NT2/D1 (cell line): ENCODE data around the gene GGT7.
"Not testable (repeated sequence)": the region's sequence is repeated elsewhere in the genome, so short reads cannot be mapped to it uniquely, and the experiment has no call there.

Experiments used
- DNase-seq: peaks from one replicate; pipeline ENCODE4 v3.0.0-alpha.2; 2011; ENCODE audit warnings: low read depth, low spot score
- H3K27me3 ChIP-seq: 2 replicates; pipeline ENCODE4 v1.6.0; 2011; ENCODE audit warnings: mild to moderate bottlenecking; ENCODE audit not compliant: insufficient read length, insufficient read depth
- H3K36me3 ChIP-seq: 2 replicates; pipeline ENCODE4 v1.6.1; 2011; ENCODE audit warnings: mild to moderate bottlenecking, low read length, mixed read lengths; ENCODE audit not compliant: insufficient read depth, insufficient read length
- H3K4me1 ChIP-seq: 2 replicates; pipeline ENCODE4 v1.5.1; 2011; ENCODE audit not compliant: insufficient read depth, insufficient read length
- H3K4me3 ChIP-seq: 2 replicates; pipeline ENCODE4 v1.5.1; 2011; ENCODE audit warnings: low read depth; ENCODE audit not compliant: insufficient read length
- H3K9ac ChIP-seq: 2 replicates; pipeline ENCODE4 v1.6.0; 2011; ENCODE audit warnings: low read depth; ENCODE audit not compliant: insufficient read length
- H3K9me3 ChIP-seq: 2 replicates; pipeline ENCODE4 v1.5.1; 2011; ENCODE audit warnings: mild to moderate bottlenecking, low read length; ENCODE audit not compliant: insufficient read depth
- SUZ12 ChIP-seq: IDR thresholded peaks from 2 replicates; pipeline ENCODE4 v1.6.1; 2011; ENCODE audit not compliant: insufficient read length, insufficient read depth; ENCODE audit errors: extremely low read depth
- YY1 ChIP-seq: IDR thresholded peaks from 2 replicates; pipeline ENCODE4 v1.6.1; 2011; ENCODE audit not compliant: insufficient read length, insufficient read depth
- ZNF274 ChIP-seq: IDR thresholded peaks from 2 replicates; pipeline ENCODE4 v1.6.1; 2011; ENCODE audit warnings: mild to moderate bottlenecking, low read depth, low read length

Gene GGT7

DNA sequence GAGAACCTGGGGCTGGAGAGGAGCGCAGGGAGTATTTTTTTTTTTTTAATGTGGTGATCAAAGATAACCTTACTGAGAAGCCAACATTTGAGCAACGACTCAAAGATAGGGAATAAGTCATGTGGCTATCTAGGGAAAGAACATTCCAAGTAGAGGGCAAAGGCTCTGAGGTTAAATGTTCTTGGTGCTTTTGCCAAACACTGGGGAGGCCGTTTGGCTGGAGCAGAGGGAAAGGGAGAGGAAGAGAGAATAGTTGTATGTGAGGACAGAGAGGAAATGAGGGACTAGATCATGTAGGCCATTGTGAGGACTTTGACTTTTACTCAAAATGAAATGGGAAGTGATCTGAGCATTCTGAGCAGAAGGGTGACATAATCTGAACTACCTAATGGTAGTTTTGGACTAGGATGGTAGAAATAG lies 31.6 kb upstream of the GGT7 start:
- Histone ChIP-seq H3K9ac (no peak overlapping the region), H3K36me3 (no peaks in the 10 kb centered on the region), H3K9me3 (no peaks in the 10 kb centered on the region), H3K4me1 (peaks cover 2% of the 10 kb centered on the region), H3K4me3 (no peak overlapping the region), H3K27me3 (no peaks in the 10 kb centered on the region)
- DNase-seq: no peak
- TF ChIP-seq ZNF274 (no peak), YY1 (no peak), SUZ12 (no peak)

DNA sequence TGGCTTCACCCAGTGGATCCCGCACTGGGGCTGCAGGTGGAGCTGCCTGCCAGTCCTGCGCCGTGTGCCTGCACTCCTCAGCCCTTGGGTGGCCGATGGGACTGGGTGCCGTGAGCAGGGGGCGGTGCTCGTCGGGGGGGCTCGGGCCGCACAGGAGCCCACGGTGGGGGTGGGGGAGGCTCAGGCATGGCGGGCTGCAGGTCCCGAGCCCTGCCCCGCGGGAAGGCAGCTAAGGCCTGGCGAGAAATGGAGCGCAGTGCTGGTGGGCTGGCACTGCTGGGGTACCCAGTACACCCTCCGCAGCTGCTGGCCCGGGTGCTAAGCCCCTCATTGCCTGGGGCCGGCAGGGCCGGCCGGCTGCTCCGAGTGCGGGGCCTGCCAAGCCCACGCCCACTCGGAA lies 26.1 kb upstream of the GGT7 start:
- not testable (repeated sequence) for DNase-seq, H3K9ac ChIP-seq, H3K9me3 ChIP-seq, H3K36me3 ChIP-seq, H3K4me1 ChIP-seq, H3K4me3 ChIP-seq, H3K27me3 ChIP-seq

GRCh38 chr20:34898129-34898528 lies 25.5 kb upstream of the GGT7 start:
- not testable (repeated sequence) for H3K36me3 ChIP-seq, DNase-seq, H3K4me1 ChIP-seq, H3K27me3 ChIP-seq, H3K9me3 ChIP-seq, H3K4me3 ChIP-seq, H3K9ac ChIP-seq

- H3K36me3 ChIP-seq: no peaks in the 10 kb centered on the region
- no peak for TF ChIP-seq YY1
- no peak for TF ChIP-seq ZNF274
- no peak for TF ChIP-seq SUZ12
- no peaks in the 10 kb centered on the region for H3K27me3 ChIP-seq
- no peak overlapping the region for H3K9ac ChIP-seq
- H3K4me1 ChIP-seq: no peaks in the 10 kb centered on the region
- no peak overlapping the region for H3K4me3 ChIP-seq
- no peak for DNase-seq
- no peaks in the 10 kb centered on the region for H3K9me3 ChIP-seq
Measured at GRCh38 chr20:34896086-34896621, 23.5 kb upstream of the GGT7 start.

- TF ChIP-seq YY1 (no peak), SUZ12 (no peak), ZNF274 (no peak)
Measured at GRCh38 chr20:34895465-34895864, 22.8 kb upstream of the GGT7 start.

GRCh38 chr20:34894723-34895122 lies 22.1 kb upstream of the GGT7 start:
- H3K4me3 ChIP-seq: no peak overlapping the region
- no peaks in the 10 kb centered on the region for H3K36me3 ChIP-seq
- H3K9ac ChIP-seq: no peak overlapping the region
- no peak for TF ChIP-seq YY1
- no peak for TF ChIP-seq SUZ12
- no peak for TF ChIP-seq ZNF274
- no peaks in the 10 kb centered on the region for H3K27me3 ChIP-seq
- DNase-seq: no peak
- no peaks in the 10 kb centered on the region for H3K4me1 ChIP-seq
- no peaks in the 10 kb centered on the region for H3K9me3 ChIP-seq

More at GRCh38 chr20:34895465-34895864, 22.8 kb upstream of the GGT7 start:
- Histone ChIP-seq H3K36me3 (no peaks in the 10 kb centered on the region), H3K4me3 (no peak overlapping the region), H3K9ac (no peak overlapping the region), H3K9me3 (no peaks in the 10 kb centered on the region), H3K4me1 (no peaks in the 10 kb centered on the region), H3K27me3 (no peaks in the 10 kb centered on the region)
- no peak for DNase-seq

- Histone ChIP-seq H3K9ac (no peak overlapping the region), H3K36me3 (no peaks in the 10 kb centered on the region), H3K27me3 (no peaks in the 10 kb centered on the region), H3K9me3 (no peaks in the 10 kb centered on the region), H3K4me3 (no peak overlapping the region), H3K4me1 (no peaks in the 10 kb centered on the region)
- TF ChIP-seq YY1: no peak
- no peak for TF ChIP-seq SUZ12
- no peak for TF ChIP-seq ZNF274
- DNase-seq: no peak
Measured at GRCh38 chr20:34892671-34893070, 20.0 kb upstream of the GGT7 start.
